ENCODE data around the gene PSAPL1. TPM values are rescaled to one million over a fixed set of nuclear protein-coding genes. Genes with fewer than 3 reads are reported as not detected.

Gene PSAPL1
- total and polyA plus RNA-seq, 5 donors from 2014 or later, result not detected

DNA sequence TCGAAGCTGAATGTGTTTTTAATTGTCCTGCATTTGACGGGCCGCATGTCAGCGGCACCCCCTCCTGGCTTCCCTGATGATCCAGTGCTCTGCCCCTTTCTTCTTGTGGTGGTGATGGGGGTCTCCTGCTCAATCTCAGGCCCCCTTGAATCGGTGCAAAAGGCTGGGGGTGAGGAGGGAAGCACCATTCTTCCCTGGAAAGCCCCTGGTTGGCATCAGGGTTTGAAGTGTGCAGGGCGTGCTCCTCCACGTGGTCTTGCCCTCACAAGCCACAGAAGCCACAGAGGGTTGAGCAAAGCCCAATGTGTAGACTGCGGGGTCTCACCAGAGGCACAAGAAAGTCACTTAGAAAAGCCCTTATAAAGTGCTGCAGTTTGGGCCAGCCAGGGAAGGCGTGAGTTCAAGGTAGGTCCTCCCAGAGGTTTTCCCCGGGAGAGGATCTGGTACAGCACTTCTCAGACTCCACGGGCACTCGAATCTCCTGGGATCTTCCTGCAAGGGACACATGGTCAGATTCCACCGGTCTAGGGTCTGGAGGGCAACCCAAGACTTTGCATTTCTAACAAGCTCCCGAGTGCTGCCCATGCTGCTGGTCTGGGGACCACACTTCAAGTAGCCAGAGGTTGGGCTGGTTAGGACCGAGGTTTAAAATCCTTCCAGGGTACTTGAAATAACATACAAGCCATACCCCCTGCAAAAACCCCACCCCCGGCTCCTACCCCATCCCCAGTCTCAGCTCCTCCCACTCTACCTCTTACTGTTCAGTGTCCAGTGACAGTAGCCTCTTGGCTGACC, 35.1 kb downstream of the PSAPL1 start:
- ATAC-seq (ENCODE audit: low read depth in 2 of 2) (no peak), DNase-seq (no peak)
- H3K27ac ChIP-seq (ENCODE audit: insufficient read depth, low read length, poor library complexity, severe bottlenecking), result no peak overlapping the region
- Mint-ChIP-seq H3K36me3 (no peaks in the 10 kb centered on the region), H3K4me1 (no peaks in the 10 kb centered on the region), H3K27me3 (peaks cover 16% of the 10 kb centered on the region), H3K27ac (no peak overlapping the region), H3K4me3 (no peak overlapping the region), H3K9me3 (peaks cover 0 to 10% (median 0%) of the 10 kb centered on the region in 7 donors)
- no peaks in the 10 kb centered on the region for H3K9me3 ChIP-seq (ENCODE audit: control insufficient read depth in 2 of 2, low read length in 2 of 2)
- no peaks in the 10 kb centered on the region for H3K4me1 ChIP-seq (ENCODE audit: control insufficient read depth, insufficient read depth, low read length, poor library complexity, severe bottlenecking)
- peaks cover 3% of the 10 kb centered on the region for H3K27me3 ChIP-seq (ENCODE audit: control insufficient read depth, insufficient read depth, low read length)
- H3K4me3 ChIP-seq (ENCODE audit: low read depth, low read length), result no peak overlapping the region
- H3K36me3 ChIP-seq (ENCODE audit: control insufficient read depth, insufficient read depth, low read length), result no peaks in the 10 kb centered on the region

DNA sequence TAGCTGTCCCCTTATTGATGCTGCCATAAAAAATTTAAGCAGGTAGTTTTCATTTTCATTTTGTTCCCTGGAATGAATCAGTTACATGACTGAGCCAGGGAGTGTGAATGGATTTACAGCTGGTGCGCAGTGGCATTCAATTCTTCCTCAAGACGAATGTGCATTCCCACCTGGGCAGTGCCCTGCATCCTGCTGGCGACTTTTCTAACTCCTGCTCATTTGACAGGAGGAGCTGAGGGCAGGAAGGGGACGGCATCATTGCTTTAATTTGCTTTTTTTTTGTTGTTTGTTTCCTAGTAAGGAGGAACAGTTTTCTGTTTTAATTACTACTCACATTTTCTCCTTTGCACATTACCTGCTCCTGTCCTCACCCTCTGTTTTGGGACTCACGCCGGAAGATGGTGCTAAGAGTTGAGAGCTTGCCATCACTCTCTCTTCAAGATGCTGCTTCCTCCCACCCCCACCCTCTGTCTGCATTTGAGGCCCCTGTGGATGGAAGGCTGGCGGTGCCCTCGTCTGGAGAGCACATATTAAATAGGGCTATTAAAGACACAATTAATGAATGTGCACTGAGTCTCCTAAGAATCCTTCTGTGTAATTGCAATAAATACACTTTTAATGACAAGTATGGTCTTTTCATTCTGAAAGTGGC, 35.8 kb downstream of the PSAPL1 start:
- Mint-ChIP-seq H3K4me3 (no peak overlapping the region), H3K27me3 (peaks cover 16% of the 10 kb centered on the region), H3K4me1 (no peaks in the 10 kb centered on the region), H3K36me3 (no peaks in the 10 kb centered on the region), H3K27ac (no peak overlapping the region), H3K9me3 (peaks cover 0 to 6% (median 0%) of the 10 kb centered on the region in 7 donors)
- no peaks in the 10 kb centered on the region for H3K9me3 ChIP-seq (ENCODE audit: control insufficient read depth in 2 of 2, low read length in 2 of 2)
- H3K27ac ChIP-seq (ENCODE audit: insufficient read depth, low read length, poor library complexity, severe bottlenecking), result no peak overlapping the region
- no peak for ATAC-seq (ENCODE audit: low read depth in 2 of 2)
- H3K4me1 ChIP-seq (ENCODE audit: control insufficient read depth, insufficient read depth, low read length, poor library complexity, severe bottlenecking), result no peaks in the 10 kb centered on the region
- H3K27me3 ChIP-seq (ENCODE audit: control insufficient read depth, insufficient read depth, low read length), result peaks cover 3% of the 10 kb centered on the region
- H3K36me3 ChIP-seq (ENCODE audit: control insufficient read depth, insufficient read depth, low read length), result no peaks in the 10 kb centered on the region
- H3K4me3 ChIP-seq (ENCODE audit: low read depth, low read length), result no peak overlapping the region
- no peak for DNase-seq

DNA sequence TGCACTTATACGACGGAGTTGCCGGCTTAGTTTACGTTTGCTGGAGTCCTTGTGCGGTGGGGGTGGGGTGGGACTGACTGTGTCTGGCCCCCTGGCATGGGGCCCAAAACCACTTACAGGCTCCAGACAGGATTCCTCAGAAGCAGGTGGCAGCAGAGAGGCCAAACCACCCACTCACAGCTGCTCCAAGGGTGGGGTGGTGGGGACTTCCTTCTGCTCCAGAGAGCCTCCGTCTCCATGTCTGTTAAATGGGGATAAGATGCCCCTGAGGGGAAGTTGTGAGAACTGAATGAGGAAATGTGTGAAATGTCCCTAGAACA, 36.7 kb downstream of the PSAPL1 start:
- H3K4me3 Mint-ChIP-seq, result no peak overlapping the region
- H3K27me3 Mint-ChIP-seq, result peaks cover 16% of the 10 kb centered on the region
- peaks cover 0 to 6% (median 0%) of the 10 kb centered on the region in 7 donors for H3K9me3 Mint-ChIP-seq
- Histone ChIP-seq H3K4me1 (ENCODE audit: control insufficient read depth, insufficient read depth, low read length, poor library complexity, severe bottlenecking) (no peaks in the 10 kb centered on the region), H3K4me3 (ENCODE audit: low read depth, low read length) (no peak overlapping the region), H3K36me3 (ENCODE audit: control insufficient read depth, insufficient read depth, low read length) (no peaks in the 10 kb centered on the region), H3K27ac (ENCODE audit: insufficient read depth, low read length, poor library complexity, severe bottlenecking) (no peak overlapping the region), H3K27me3 (ENCODE audit: control insufficient read depth, insufficient read depth, low read length) (peaks cover 3% of the 10 kb centered on the region), H3K9me3 (ENCODE audit: control insufficient read depth in 2 of 2, low read length in 2 of 2) (no peaks in the 10 kb centered on the region)
- H3K4me1 Mint-ChIP-seq, result no peaks in the 10 kb centered on the region
- no peaks in the 10 kb centered on the region for H3K36me3 Mint-ChIP-seq
- H3K27ac Mint-ChIP-seq, result no peak overlapping the region
- DNase-seq (no peak), ATAC-seq (ENCODE audit: low read depth in 2 of 2) (no peak)

- Histone ChIP-seq H3K36me3 (ENCODE audit: control insufficient read depth, insufficient read depth, low read length) (no peaks in the 10 kb centered on the region), H3K9me3 (ENCODE audit: control insufficient read depth in 2 of 2, low read length in 2 of 2) (no peaks in the 10 kb centered on the region), H3K27ac (ENCODE audit: insufficient read depth, low read length, poor library complexity, severe bottlenecking) (no peak overlapping the region), H3K4me1 (ENCODE audit: control insufficient read depth, insufficient read depth, low read length, poor library complexity, severe bottlenecking) (no peaks in the 10 kb centered on the region), H3K27me3 (ENCODE audit: control insufficient read depth, insufficient read depth, low read length) (peaks cover 3% of the 10 kb centered on the region), H3K4me3 (ENCODE audit: low read depth, low read length) (no peak overlapping the region)
- no peak for ATAC-seq (ENCODE audit: low read depth in 2 of 2)
- H3K27me3 Mint-ChIP-seq, result peaks cover 16% of the 10 kb centered on the region
- H3K36me3 Mint-ChIP-seq, result no peaks in the 10 kb centered on the region
- H3K27ac Mint-ChIP-seq, result no peak overlapping the region
- H3K4me3 Mint-ChIP-seq, result no peak overlapping the region
- no peak for DNase-seq
- H3K9me3 Mint-ChIP-seq, result peaks cover 0 to 6% (median 0%) of the 10 kb centered on the region in 7 donors
- H3K4me1 Mint-ChIP-seq, result no peaks in the 10 kb centered on the region
Observed at GRCh38 chr4:7397206-7398103, 37.3 kb downstream of the PSAPL1 start.

- DNase-seq (no peak), ATAC-seq (ENCODE audit: low read depth in 2 of 2) (no peak)
- peaks cover 0 to 6% (median 0%) of the 10 kb centered on the region in 7 donors for H3K9me3 Mint-ChIP-seq
- H3K36me3 Mint-ChIP-seq, result no peaks in the 10 kb centered on the region
- H3K27ac ChIP-seq (ENCODE audit: insufficient read depth, low read length, poor library complexity, severe bottlenecking), result no peak overlapping the region
- H3K27me3 Mint-ChIP-seq, result peaks cover 16% of the 10 kb centered on the region
- no peak overlapping the region for H3K27ac Mint-ChIP-seq
- peaks cover 3% of the 10 kb centered on the region for H3K27me3 ChIP-seq (ENCODE audit: control insufficient read depth, insufficient read depth, low read length)
- no peak overlapping the region for H3K4me3 ChIP-seq (ENCODE audit: low read depth, low read length)
- H3K4me3 Mint-ChIP-seq, result no peak overlapping the region
- no peaks in the 10 kb centered on the region for H3K4me1 Mint-ChIP-seq
- no peaks in the 10 kb centered on the region for H3K36me3 ChIP-seq (ENCODE audit: control insufficient read depth, insufficient read depth, low read length)
- no peaks in the 10 kb centered on the region for H3K4me1 ChIP-seq (ENCODE audit: control insufficient read depth, insufficient read depth, low read length, poor library complexity, severe bottlenecking)
- no peaks in the 10 kb centered on the region for H3K9me3 ChIP-seq (ENCODE audit: control insufficient read depth in 2 of 2, low read length in 2 of 2)
Observed at GRCh38 chr4:7396186-7396910, 38.4 kb downstream of the PSAPL1 start.

GRCh38 chr4:7395645-7396044, 39.1 kb downstream of the PSAPL1 start:
- H3K36me3 Mint-ChIP-seq, result no peaks in the 10 kb centered on the region
- no peak overlapping the region for H3K4me3 Mint-ChIP-seq
- H3K27me3 Mint-ChIP-seq, result peaks cover 16% of the 10 kb centered on the region
- Histone ChIP-seq H3K4me3 (ENCODE audit: low read depth, low read length) (no peak overlapping the region), H3K4me1 (ENCODE audit: control insufficient read depth, insufficient read depth, low read length, poor library complexity, severe bottlenecking) (no peaks in the 10 kb centered on the region), H3K27ac (ENCODE audit: insufficient read depth, low read length, poor library complexity, severe bottlenecking) (no peak overlapping the region), H3K36me3 (ENCODE audit: control insufficient read depth, insufficient read depth, low read length) (no peaks in the 10 kb centered on the region), H3K27me3 (ENCODE audit: control insufficient read depth, insufficient read depth, low read length) (peaks cover 3% of the 10 kb centered on the region), H3K9me3 (ENCODE audit: control insufficient read depth in 2 of 2, low read length in 2 of 2) (no peaks in the 10 kb centered on the region)
- H3K27ac Mint-ChIP-seq, result no peak overlapping the region
- ATAC-seq (ENCODE audit: low read depth in 2 of 2), result no peak
- H3K9me3 Mint-ChIP-seq, result peaks cover 0 to 4% (median 0%) of the 10 kb centered on the region in 7 donors
- DNase-seq, result no peak
- no peaks in the 10 kb centered on the region for H3K4me1 Mint-ChIP-seq

DNA sequence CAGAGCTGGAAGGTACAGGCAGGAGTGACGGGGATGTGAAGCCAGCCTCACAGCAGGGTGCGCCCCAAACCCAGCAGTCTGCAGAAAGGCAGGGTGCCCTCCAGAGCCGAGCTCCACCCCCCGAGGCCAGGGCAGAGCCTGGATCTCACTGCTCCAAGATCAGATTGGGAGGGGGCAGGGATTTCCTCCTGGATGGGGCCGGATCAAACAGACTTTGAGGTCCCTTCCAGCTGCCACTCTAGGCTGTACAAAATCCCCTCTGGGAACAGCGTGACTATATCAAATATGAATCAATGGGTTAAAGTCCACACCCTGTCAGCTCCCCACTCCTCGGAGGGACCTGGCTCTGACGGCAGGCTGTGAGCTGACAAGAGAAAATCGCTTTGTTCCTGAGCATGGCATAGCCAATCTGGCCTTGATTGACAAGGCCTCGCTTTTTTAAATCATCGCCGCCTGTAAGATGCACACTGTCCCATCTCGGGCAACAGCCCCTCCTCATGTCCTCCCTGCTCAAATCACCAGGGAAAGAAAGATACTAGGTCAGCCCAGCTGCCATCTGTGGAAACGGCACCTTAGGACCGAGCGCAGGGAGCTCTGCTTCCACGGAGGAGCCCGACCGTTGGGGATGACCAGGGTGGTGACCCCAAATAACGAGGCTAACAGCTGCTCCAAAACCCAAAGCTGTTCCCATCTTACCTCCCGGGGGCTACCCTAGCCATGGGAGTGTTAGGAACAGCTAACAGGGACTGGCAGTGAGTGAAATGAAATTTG, 39.9 kb downstream of the PSAPL1 start:
- H3K27me3 Mint-ChIP-seq, result peaks cover 12% of the 10 kb centered on the region
- H3K4me3 Mint-ChIP-seq, result no peak overlapping the region
- H3K27ac Mint-ChIP-seq, result no peak overlapping the region
- DNase-seq (no peak), ATAC-seq (ENCODE audit: low read depth in 2 of 2) (no peak)
- no peaks in the 10 kb centered on the region for H3K9me3 Mint-ChIP-seq
- Histone ChIP-seq H3K9me3 (ENCODE audit: control insufficient read depth in 2 of 2, low read length in 2 of 2) (no peaks in the 10 kb centered on the region), H3K4me1 (ENCODE audit: control insufficient read depth, insufficient read depth, low read length, poor library complexity, severe bottlenecking) (no peaks in the 10 kb centered on the region), H3K4me3 (ENCODE audit: low read depth, low read length) (no peak overlapping the region), H3K27ac (ENCODE audit: insufficient read depth, low read length, poor library complexity, severe bottlenecking) (no peak overlapping the region), H3K36me3 (ENCODE audit: control insufficient read depth, insufficient read depth, low read length) (no peaks in the 10 kb centered on the region), H3K27me3 (ENCODE audit: control insufficient read depth, insufficient read depth, low read length) (peaks cover 3% of the 10 kb centered on the region)
- H3K36me3 Mint-ChIP-seq, result no peaks in the 10 kb centered on the region
- no peaks in the 10 kb centered on the region for H3K4me1 Mint-ChIP-seq

Measured in CD4-positive, CD25-positive, alpha-beta regulatory T cell (primary cell).